ENCODE data around the gene SLC44A3. TPM values are rescaled to one million over a fixed set of nuclear protein-coding genes. Genes with fewer than 3 reads are reported as not detected.

SLC44A3 gene
- total and polyA plus RNA-seq, 2 of the 8 experiments (the other 6 are each of a cell fraction or from before 2014, with no cell fraction given): 4.2 to 5.0 TPM

DNA sequence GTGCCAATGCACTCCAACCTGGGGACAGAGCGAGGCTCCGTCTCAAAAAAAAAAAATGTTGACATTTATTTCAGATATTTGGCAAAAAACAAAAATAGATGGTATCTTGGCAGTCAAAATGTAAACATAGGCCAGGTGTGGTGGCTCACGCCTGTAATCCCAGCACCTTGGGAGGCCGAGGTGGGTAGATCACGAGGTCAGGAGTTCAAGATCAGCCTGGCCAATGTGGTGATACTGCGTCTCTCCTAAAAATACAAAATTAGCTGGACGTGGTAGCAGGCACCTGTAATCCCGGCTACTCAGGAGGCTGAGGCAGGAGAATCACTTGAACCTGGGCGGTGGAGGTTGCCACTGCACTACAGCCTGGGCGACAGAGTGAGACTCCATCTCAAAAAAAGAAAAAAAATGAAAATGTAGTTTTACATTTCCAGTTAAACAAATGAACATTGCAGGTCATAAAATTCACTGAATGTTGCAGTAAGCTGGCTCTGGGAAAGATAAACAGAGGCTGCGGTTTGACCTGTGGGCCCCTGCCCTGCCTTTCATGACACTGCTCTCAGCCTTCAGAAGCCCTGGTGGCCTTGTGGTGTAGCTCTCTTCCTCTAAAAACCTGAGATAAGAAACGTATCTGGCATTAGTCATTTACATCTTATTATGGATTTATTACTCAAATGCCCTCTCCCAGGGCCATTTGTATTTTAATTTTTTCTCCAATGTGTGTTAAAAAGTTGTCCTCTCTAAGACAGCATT is 12.2 kb upstream of the SLC44A3 start:
- H3K27ac ChIP-seq (ENCODE audit: low read depth, low read length): no peak overlapping the region
- WGBS, 2 experiments (ENCODE audit: extremely low coverage in 1 of 2, insufficient coverage in 1 of 2, insufficient read length in 1 of 2, insufficient replicate concordance in 2 of 2, low coverage in 1 of 2, low lambda C conversion rate in 2 of 2, missing lambda C conversion rate in 1 of 2): 87% methylated on average over 12 of the region's 12 CpGs; no CpG with 5 or more reads in 1 of the 2 experiments
- no peak overlapping the region for H2AFZ ChIP-seq (ENCODE audit: low read length)
- no peaks in the 10 kb centered on the region for H3K27me3 ChIP-seq (replicated peaks in 1 of 4; ENCODE audit: control insufficient read depth in 3 of 4, extremely low read depth in 1 of 4, insufficient read depth in 3 of 4, low read length in 3 of 4)
- no peak overlapping the region for H3K14ac ChIP-seq (ENCODE audit: insufficient read length)
- H3K79me1 ChIP-seq (ENCODE audit: low read depth, low read length): no peaks in the 10 kb centered on the region
- no peak overlapping the region for H3K4me3 ChIP-seq (ENCODE audit: extremely low read depth in 1 of 4, insufficient read depth in 2 of 4, low read depth in 3 of 4, low read length in 4 of 4)
- no peak overlapping the region for H4K5ac ChIP-seq (ENCODE audit: insufficient read length, low read depth, low read length)
- peaks cover 2 to 7% of the 10 kb centered on the region in 2 experiments; a peak in 1 of 4 replicates for H3K9me3 ChIP-seq (ENCODE audit: insufficient read depth in 2 of 2, low read depth in 1 of 2, low read length in 1 of 2)
- H3K36me3 ChIP-seq (ENCODE audit: control insufficient read depth in 2 of 4, insufficient read depth in 4 of 4, low read length in 3 of 4): peaks cover 0 to 3% (median 0%) of the 10 kb centered on the region in 4 experiments; a peak in 1 of 8 replicates
- FAIRE-seq: no peak
- H3K4me2 ChIP-seq (ENCODE audit: insufficient read depth in 1 of 2, low read depth in 2 of 2, low read length in 2 of 2): peak overlapping the region in 1 of 2 experiments; percentile 43; a peak in 1 of 4 replicates
- no peak overlapping the region for H3K9ac ChIP-seq (replicated peaks in 1 of 4; ENCODE audit: extremely low read depth in 1 of 4, low read depth in 3 of 4, low read length in 3 of 4)
- no peak overlapping the region for H3K56ac ChIP-seq (replicated peaks; ENCODE audit: insufficient read length, low read depth, low read length)
- no peak overlapping the region for H4K91ac ChIP-seq (replicated peaks; ENCODE audit: insufficient read length, low read length)
- TF ChIP-seq TCF12 (IDR thresholded peaks at IDR 0.05; ENCODE audit: low read depth, low read length) (no peak), NANOG (IDR thresholded peaks at IDR 0.05; ENCODE audit: insufficient read depth, low read depth, low read length, poor library complexity, severe bottlenecking) (no peak)
- no peaks in the 10 kb centered on the region for H3K79me2 ChIP-seq (ENCODE audit: control insufficient read depth in 1 of 2, insufficient read depth in 2 of 2, low read length in 2 of 2)
- CTCF ChIA-PET (ENCODE audit: partially characterized antibody): interaction anchor here (0.9 to 9.4 kb wide), 10 partner anchors 11 to 326 kb away, joined by 4 to 212 read pairs (median 18); partner anchors contain the start of gene F3
- H2BK20ac ChIP-seq (ENCODE audit: low read length): no peak overlapping the region
- H2AK5ac ChIP-seq (ENCODE audit: low read depth, low read length): no peak overlapping the region
- H3K4ac ChIP-seq (replicated peaks; ENCODE audit: insufficient read length, low read depth, low read length): no peak overlapping the region
- H2BK15ac ChIP-seq (ENCODE audit: low read length): no peak overlapping the region
- H3K23me2 ChIP-seq (ENCODE audit: low read depth, low read length): no peaks in the 10 kb centered on the region
- H2BK120ac ChIP-seq (replicated peaks; ENCODE audit: low read depth, low read length): no peak overlapping the region
- H2BK5ac ChIP-seq (ENCODE audit: low read depth, low read length): no peak overlapping the region
- no peak overlapping the region for H2BK12ac ChIP-seq (ENCODE audit: low read depth, low read length)
- H3K4me1 ChIP-seq (replicated peaks in 1 of 4; ENCODE audit: control insufficient read depth in 3 of 4, insufficient read depth in 4 of 4, low read length in 3 of 4): peaks cover 0 to 6% (median 3%) of the 10 kb centered on the region in 4 experiments; a peak in 3 of 7 replicates
- H4K8ac ChIP-seq (ENCODE audit: extremely low read depth, insufficient read depth, low read length): no peak overlapping the region
- H3K23ac ChIP-seq (ENCODE audit: insufficient read length): no peak overlapping the region
- H3K18ac ChIP-seq (ENCODE audit: extremely low read depth, low read length): no peak overlapping the region
- POLR2A ChIA-PET (ENCODE audit: partially characterized antibody): no interaction called here
- no peaks in the 10 kb centered on the region for H4K20me1 ChIP-seq (replicated peaks in 1 of 2; ENCODE audit: control insufficient read depth in 1 of 2, insufficient read depth in 2 of 2, low read length in 2 of 2)
- no peak for DNase-seq (ENCODE audit: low read depth in 1 of 2, low spot score in 2 of 2)

Data from H1 (cell line).